ENCODE data around the gene AMBRA1.

- no peak for TF ChIP-seq CTCF (conservative IDR thresholded peaks at IDR 0.05; ENCODE audit: low read depth, low read length)
- no peak for TF ChIP-seq EZH2 (IDR thresholded peaks at IDR 0.05; ENCODE audit: low read length, unreplicated experiment)
- TF ChIP-seq EZH2phosphoT487 (IDR thresholded peaks at IDR 0.05; ENCODE audit: borderline replicate concordance, low read length): no peak
Measured at GRCh38 chr11:46492532-46492931, 101.3 kb downstream of the AMBRA1 start.
